Neutrophil (primary cell): ENCODE data around the gene MYEF2.

Experiments used
- H3K27ac ChIP-seq: fragments of 200-600 bp; sonication (generic); 2 replicates; pipeline ENCODE4 v1.5.1; 2016; ENCODE audit warnings: mild to moderate bottlenecking, moderate library complexity
- H3K27me3 ChIP-seq: fragments of 200-600 bp; sonication (generic); 2 replicates; pipeline ENCODE4 v1.6.0; 2016; ENCODE audit warnings: mild to moderate bottlenecking
- H3K36me3 ChIP-seq: fragments of 200-600 bp; sonication (generic); 2 replicates; pipeline ENCODE4 v1.5.1; 2017
- H3K4me1 ChIP-seq, 2 experiments: fragments of 200-600 bp in 1 of 2; sonication (generic) in 1 of 2; 1 replicate in 1 of 2; 2 replicates in 1 of 2; pipeline versions ENCODE4 v1.5.1 to v1.6.1; 2013 to 2016; ENCODE audit warnings: low read depth in 1 of 2, low read length in 1 of 2, mild to moderate bottlenecking in 1 of 2, moderate library complexity in 1 of 2; ENCODE audit not compliant: control insufficient read depth in 1 of 2, insufficient read depth in 1 of 2
- H3K4me3 ChIP-seq, 2 experiments: fragments of 200-600 bp in 1 of 2; sonication (generic) in 1 of 2; 1 replicate in 1 of 2; 2 replicates in 1 of 2; pipeline ENCODE4 v1.5.1; 2013 to 2016; ENCODE audit warnings: low read depth in 1 of 2, low read length in 1 of 2, mild to moderate bottlenecking in 1 of 2, moderate library complexity in 1 of 2
- H3K9me3 ChIP-seq: fragments of 200-600 bp; sonication (generic); 2 replicates; pipeline ENCODE4 v1.5.1; 2016
- TF ChIP-seq, protein P1 (sequence below): fragments of 200-600 bp; sonication (generic); IDR thresholded peaks from 2 replicates; pipeline ENCODE4 v1.5.1; 2016; ENCODE audit warnings: antibody characterized with exemption

The MYEF2 gene

GRCh38 chr15:48205981-48206380 lies 27.9 kb upstream of the MYEF2 start, which contains the start of gene SLC12A1:
Gene SLC12A1, plus strand, starts transcription at chr15:48206302. Its CDS starts 1,418 bp downstream, at chr15:48207720.
- TF ChIP-seq, protein P1, sequence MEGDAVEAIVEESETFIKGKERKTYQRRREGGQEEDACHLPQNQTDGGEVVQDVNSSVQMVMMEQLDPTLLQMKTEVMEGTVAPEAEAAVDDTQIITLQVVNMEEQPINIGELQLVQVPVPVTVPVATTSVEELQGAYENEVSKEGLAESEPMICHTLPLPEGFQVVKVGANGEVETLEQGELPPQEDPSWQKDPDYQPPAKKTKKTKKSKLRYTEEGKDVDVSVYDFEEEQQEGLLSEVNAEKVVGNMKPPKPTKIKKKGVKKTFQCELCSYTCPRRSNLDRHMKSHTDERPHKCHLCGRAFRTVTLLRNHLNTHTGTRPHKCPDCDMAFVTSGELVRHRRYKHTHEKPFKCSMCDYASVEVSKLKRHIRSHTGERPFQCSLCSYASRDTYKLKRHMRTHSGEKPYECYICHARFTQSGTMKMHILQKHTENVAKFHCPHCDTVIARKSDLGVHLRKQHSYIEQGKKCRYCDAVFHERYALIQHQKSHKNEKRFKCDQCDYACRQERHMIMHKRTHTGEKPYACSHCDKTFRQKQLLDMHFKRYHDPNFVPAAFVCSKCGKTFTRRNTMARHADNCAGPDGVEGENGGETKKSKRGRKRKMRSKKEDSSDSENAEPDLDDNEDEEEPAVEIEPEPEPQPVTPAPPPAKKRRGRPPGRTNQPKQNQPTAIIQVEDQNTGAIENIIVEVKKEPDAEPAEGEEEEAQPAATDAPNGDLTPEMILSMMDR = no peak
- Histone ChIP-seq H3K27me3 (peaks cover 22% of the 10 kb centered on the region), H3K27ac (no peak within 1 kb of the TSS), H3K9me3 (no peaks in the 10 kb centered on the region), H3K4me1 (no peaks in the 10 kb centered on the region), H3K36me3 (no peaks in the 10 kb centered on the region), H3K4me3 (no peak within 1 kb of the TSS)

DNA sequence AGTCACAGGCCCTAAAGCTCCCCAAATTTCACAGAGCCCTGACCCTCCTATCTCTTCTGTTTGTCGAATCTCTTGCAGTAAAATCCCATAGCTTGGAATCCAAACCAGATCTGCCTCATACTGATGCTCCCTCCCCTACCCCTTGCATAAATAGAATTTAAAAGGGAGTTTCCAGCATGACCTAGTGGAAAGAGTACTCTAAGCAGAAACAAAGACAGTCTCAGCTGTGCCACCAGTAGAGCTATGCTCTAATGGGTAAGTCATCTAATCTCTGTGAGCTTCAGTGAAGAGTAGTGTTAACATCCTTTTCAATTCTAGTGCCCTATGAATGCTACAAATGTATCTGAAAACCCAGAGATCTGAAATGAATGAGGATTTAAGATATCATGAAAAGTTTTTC lies 24.0 kb upstream of the MYEF2 start:
- TF ChIP-seq, protein P1 = no peak
- H3K27ac ChIP-seq = no peak overlapping the region

DNA sequence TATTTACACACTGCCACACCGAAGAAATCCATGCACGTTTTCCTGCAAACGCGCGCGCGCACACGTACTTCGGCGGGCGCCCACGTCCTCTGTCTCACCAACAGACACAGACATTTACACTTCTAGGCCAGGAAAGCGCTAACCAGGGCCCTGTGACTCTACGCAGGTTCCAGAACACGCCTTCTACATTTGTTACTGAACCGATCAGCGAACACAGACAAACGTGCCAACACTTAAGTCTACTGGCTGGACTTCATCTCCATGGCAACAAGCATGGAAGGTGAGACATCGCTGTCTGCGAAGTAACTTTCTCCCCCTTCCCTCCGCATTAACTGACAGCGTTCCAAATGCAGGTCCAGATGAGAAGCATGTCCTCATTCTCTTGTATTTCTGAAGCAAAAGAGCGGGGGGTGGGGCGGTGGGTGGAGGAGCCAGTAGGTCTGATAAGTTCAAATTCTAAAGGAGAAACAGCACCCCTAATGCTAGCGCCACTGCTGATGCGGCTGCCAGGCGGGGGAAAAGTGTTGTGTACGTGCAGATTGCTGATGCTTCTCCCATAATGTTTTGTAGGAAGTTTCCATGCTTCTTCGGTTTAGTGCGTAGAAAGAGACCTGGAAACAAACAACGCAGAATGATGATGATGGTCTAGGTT lies 13.6 kb upstream of the MYEF2 start, which contains the start of gene CTXN2:
CTXN2 (plus strand) TSS at position 92 of the 652 bp plus-strand sequence. CDS start 9,636 bp downstream, outside the sequence.
- no peak within 1 kb of the TSS for H3K4me3 ChIP-seq
- H3K27me3 ChIP-seq = peaks cover 60% of the 10 kb centered on the region
- H3K27ac ChIP-seq = no peak within 1 kb of the TSS
- no peaks in the 10 kb centered on the region for H3K4me1 ChIP-seq
- no peaks in the 10 kb centered on the region for H3K9me3 ChIP-seq
- H3K36me3 ChIP-seq = no peaks in the 10 kb centered on the region
- TF ChIP-seq, protein P1 = no peak

More for the DNA sequence above, 24.0 kb upstream of the MYEF2 start:
- no peaks in the 10 kb centered on the region for H3K4me1 ChIP-seq
- H3K9me3 ChIP-seq = no peaks in the 10 kb centered on the region
- no peaks in the 10 kb centered on the region for H3K36me3 ChIP-seq
- H3K4me3 ChIP-seq = no peak overlapping the region
- peaks cover 39% of the 10 kb centered on the region for H3K27me3 ChIP-seq

GRCh38 chr15:48190932-48191573 lies 13.0 kb upstream of the MYEF2 start:
- H3K27me3 ChIP-seq = peaks cover 62% of the 10 kb centered on the region
- H3K4me3 ChIP-seq = no peak overlapping the region
- TF ChIP-seq, protein P1 = no peak
- H3K27ac ChIP-seq = no peak overlapping the region
- H3K36me3 ChIP-seq = no peaks in the 10 kb centered on the region
- H3K9me3 ChIP-seq = no peaks in the 10 kb centered on the region
- no peaks in the 10 kb centered on the region for H3K4me1 ChIP-seq

- Histone ChIP-seq H3K36me3 (no peaks in the 10 kb centered on the region), H3K9me3 (no peaks in the 10 kb centered on the region), H3K27me3 (peaks cover 63% of the 10 kb centered on the region), H3K4me1 (no peaks in the 10 kb centered on the region), H3K27ac (no peak overlapping the region), H3K4me3 (no peak overlapping the region)
- TF ChIP-seq, protein P1 = no peak
Observed at GRCh38 chr15:48186271-48186670, 8.2 kb upstream of the MYEF2 start.
